GM19240 (cell line): ENCODE measurements around the gene EPO.
A peak's percentile ranks its signal among the peaks of the same experiment; 100 is the strongest.

Experiments
- DNase-seq: peaks from one replicate; pipeline ENCODE4 v3.0.0; 2011; ENCODE audit warnings: low spot score; ENCODE audit not compliant: insufficient read length

Gene EPO

DNA sequence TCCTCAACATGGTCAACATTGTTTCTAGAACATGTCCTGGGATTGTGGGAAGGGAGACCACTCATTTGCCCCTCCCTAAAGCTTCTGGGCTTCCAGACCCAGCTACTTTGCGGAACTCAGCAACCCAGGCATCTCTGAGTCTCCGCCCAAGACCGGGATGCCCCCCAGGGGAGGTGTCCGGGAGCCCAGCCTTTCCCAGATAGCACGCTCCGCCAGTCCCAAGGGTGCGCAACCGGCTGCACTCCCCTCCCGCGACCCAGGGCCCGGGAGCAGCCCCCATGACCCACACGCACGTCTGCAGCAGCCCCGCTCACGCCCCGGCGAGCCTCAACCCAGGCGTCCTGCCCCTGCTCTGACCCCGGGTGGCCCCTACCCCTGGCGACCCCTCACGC lies at the start of gene EPO:
EPO (plus strand) TSS at position 190 of the 392 bp plus-strand sequence. CDS start 513 bp downstream, outside the sequence.
- DNase-seq: no peak

DNA sequence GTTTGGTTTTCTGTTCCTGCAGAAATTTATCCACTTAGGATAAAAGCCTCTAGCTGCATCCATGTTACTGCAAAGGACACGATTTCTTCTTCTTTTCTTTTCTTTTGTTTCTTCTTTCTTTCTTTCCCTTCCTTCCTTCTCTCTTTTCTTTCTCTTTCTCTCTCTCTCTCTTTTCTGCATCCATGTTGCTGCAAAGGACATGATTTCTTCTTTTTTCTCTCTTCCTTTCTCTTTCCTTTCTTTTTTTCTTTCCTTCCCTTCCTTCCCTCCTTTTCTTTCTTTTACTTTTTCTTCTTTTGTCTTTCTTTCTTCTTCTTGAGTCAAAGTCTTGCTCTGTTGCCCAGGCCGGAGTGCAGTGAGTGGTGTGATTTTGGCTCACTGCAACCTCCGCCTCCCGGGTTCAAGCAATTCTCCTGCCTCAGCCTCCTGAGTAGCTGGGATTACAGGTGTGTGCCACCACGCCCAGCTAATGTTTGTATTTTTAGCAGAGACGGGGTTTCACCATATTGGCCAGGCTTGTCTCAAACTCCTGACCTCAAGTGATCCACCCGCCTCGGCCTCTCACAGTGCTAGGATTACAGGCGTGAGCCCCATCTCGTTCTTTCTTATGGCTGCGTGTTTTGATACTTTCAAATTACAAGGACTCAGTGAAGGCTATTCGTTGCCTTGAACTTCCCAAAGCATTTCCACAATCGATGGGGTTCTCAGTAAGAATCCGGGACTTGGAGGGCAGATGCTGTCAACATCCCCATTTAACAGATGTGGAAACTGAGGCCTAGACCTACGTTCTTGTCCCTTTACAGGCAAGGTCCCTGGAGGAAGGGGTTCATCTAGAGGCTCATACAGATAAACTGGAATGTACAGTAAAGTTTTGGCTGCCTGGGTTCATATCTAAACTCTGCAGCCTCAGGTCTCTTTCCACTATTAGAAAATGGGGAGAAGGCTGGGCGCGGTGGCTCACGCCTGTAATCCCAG lies 48.6 kb upstream of the EPO start:
- DNase-seq: no peak

DNA sequence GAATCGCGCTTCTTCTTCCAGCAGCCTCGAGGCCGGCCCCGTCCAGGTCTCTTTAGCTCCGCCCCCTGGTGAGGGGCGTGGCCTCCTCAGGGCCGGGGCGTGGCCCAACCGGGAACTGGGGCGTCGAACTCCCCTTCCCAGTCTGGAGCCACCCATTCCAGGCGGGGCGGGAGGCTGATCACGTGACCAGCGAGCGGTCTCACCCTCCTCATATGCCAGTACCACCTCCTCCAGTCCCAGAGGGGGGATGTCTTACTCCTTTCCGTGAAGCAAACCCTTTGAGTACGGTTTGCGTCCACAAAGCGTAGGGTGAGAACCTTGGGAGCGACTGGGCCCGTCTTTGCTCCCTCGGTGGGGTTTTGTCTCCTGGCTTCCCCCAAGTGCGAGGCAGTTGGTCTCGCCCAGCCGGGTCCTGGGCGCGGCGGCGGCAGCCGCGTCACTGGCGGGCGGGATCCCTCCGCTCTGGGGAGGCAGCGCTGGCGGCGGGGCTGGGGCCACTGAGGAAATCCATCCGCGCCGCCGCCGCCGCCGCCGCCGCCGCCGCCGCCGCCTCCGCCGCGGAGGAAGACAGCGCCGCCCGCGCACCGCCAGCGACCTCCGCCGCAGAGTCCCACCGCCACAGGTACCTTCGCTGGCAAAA lies 46.8 kb upstream of the EPO start, which contains the start of gene GNB2:
GNB2 (plus strand) TSS at position 439 of the 640 bp plus-strand sequence. CDS start 2,526 bp downstream, outside the sequence.
- DNase-seq: peak; percentile 91

DNA sequence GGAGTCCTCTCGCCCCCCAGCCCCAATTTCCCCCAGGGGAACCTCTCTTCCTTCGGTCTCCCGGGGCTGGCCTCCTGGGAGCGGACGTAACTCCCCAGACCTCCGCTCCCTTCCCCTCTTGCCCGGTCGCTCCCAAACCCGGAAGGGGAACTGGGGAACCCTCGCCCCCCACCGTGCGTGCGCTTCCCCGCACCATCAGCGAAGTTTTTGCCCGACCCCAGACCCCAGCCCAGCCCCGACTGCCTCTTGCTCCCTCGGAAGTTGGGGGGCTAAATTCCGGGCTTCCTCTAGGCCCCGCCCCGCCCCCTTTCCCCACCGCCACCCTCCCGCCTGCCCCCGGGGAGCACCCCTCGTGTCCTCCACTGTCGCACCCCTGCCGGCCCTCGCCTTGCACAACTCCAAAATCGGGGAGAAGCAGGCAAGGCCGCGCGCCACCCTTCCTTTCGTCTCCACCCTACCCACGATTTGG lies 46.3 kb upstream of the EPO start:
- no peak for DNase-seq

DNA sequence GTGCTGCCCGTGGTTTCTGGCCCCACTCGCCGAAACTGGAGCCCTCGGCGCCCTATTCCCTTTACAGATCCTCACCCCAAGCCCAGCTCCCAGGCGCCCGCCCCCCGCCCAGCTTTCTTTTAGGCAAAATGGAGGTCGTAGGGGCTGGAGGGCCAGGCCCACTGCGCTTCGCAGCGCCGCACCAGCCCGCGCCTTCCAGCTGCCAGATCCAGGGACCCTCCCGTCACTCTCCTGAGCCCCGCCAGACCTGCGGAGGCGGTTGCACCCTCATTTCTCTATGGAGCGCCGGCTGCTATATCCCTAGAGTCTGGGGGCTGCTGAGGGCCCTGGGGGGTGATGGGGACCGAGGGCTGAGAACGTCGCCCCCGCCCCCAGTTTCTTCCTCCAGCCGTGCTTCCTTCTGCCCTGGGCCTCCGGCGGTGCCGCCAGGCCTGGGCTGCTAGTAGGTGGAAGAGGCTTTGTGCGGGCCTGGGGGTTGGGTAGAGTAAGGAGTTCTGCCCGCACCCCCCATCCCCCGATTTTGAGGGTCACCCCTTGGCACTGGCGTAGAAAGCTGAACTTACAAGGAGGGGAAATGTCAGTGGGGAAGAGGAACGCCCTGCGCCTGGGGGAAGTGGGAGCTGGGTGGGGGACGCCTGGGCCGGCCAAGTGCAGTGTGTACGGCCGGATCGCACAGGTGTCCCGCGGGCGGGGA lies 45.7 kb upstream of the EPO start:
- DNase-seq: no peak

DNA sequence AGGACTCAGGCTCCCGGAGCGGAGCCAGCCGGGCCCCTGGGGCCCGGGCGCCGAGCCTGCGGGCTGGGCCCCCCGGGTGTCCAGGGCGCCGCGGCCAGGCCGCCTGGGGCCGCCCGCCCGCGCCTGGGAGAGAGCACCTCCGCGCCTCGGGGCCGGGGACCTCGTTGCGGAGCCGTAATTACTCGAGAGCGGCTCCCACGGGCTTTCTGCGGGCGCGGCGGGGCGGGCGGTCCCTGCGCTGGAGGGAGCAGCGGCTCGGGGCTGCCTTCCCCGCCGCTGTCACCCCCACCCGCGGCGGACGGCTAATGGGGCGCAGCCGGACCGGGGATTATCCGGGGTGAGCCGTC lies 45.2 kb upstream of the EPO start:
- DNase-seq: no peak

DNA sequence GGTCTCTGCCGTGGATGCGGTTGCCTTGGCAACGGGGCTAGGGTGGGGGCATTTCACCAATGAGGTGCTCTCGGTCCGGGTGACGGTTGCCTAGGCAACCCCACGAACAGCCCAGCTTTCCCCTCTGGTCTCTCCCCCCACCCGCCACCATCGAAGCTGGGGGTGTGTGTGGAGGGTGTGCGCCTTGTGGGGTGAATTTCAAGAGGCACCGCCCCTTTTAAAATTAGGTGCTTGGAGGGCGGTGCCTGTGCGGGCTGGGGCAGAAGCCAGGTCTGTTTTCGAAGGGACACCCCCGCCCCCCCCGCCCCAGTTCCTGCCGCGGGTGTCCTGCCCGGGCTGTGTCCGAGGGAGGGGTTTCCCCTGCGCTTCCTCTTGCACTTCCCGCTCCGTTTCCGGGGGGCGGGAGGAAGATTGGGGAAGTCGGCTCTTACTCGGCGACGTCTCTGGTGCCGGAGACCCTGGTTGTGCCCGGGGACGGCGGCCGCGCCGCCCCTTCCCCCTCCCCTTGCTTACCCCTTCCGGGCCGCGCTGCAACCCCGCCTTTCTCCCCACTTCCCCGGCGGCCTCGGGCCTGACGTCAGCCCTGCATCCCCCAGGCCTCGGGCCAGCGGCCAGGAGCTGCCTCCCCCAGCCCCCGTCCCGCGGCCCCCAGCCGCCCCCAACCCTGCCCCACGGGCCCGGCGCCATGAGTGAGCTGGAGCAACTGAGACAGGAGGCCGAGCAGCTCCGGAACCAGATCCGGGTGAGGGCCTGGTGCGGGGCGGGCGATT lies 44.5 kb upstream of the EPO start:
- DNase-seq: peak; percentile 69

DNA sequence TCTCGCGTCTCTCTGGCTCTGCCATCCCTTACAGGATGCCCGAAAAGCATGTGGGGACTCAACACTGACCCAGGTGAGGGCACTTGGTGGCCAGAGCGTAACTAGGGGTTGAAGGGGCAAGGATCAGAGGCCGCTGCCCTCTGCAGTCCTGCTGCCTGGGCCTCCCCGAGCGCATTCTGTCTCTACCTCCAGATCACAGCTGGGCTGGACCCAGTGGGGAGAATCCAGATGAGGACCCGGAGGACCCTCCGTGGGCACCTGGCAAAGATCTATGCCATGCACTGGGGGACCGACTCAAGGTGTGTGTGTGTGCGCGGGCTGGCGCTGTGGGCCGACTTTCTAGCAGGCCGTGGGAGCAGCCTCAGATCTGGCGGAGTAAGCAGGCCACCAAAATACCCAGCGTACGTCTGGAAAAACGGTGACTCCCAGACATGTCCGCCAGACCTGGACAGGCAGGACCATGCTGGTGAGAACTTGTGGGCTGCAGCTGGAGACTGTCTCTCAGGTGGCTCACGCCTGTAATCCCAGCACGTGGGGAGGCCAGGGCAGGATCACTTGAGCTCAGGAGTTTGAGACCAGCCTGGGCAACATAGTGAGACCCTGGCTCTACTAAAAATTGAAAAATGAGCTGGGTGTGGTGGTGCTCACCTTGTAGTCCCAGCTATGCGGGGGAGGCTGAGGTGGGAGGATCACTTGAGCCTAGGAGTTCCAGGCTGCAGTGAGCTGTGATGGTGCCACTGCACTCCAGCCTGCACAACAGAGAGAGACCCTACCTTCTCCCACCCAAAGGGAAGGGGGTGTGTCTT lies 43.6 kb upstream of the EPO start:
- no peak for DNase-seq

DNA sequence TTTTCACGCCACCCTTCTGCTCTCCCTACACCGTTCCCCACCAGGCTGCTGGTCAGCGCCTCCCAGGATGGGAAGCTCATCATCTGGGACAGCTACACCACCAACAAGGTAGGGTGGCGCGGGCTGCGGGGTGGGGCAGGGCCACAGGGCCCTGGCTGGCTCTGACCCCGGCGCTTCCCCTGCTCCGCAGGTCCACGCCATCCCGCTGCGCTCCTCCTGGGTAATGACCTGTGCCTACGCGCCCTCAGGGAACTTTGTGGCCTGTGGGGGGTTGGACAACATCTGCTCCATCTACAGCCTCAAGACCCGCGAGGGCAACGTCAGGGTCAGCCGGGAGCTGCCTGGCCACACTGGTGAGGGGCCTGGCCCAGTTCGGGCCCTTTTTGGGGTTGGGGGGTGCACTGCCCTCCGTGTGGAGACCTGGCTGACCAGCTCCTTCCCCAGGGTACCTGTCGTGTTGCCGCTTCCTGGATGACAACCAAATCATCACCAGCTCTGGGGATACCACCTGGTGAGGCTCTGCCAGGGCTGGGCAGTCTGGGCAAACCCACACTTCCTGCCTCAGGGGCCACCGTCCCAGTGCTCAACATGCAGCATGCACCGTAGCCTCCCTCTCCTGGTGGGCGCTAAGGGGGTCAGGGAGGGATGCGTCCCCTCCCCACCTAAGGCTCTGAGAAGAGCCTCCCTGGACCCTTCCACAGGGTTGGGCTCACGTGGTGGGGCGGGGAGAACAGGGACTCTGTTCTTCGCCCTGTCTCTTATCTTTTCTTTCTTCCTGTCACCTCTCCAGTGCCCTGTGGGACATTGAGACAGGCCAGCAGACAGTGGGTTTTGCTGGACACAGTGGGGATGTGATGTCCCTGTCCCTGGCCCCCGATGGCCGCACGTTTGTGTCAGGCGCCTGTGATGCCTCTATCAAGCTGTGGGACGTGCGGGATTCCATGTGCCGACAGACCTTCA lies 42.7 kb upstream of the EPO start:
- DNase-seq: no peak

DNA sequence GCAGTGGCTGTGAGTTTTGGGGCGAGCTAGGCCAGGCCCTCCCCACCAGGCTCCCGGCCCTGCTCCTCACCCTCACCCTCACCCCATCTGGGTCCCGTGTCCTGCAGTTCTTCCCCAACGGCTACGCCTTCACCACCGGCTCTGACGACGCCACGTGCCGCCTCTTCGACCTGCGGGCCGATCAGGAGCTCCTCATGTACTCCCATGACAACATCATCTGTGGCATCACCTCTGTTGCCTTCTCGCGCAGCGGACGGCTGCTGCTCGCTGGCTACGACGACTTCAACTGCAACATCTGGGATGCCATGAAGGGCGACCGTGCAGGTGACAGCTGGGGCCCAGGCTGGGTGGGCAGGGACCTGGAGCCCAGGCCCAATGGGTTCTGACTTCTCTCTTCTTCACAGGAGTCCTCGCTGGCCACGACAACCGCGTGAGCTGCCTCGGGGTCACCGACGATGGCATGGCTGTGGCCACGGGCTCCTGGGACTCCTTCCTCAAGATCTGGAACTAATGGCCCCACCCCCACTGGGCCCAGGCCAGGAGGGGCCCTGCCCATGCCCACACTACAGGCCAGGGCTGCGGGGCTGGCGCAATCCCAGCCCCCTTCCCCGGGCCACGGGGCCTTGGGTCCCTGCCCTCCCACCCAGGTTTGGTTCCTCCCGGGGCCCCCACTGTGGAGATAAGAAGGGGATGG lies 41.8 kb upstream of the EPO start:
- no peak for DNase-seq

DNA sequence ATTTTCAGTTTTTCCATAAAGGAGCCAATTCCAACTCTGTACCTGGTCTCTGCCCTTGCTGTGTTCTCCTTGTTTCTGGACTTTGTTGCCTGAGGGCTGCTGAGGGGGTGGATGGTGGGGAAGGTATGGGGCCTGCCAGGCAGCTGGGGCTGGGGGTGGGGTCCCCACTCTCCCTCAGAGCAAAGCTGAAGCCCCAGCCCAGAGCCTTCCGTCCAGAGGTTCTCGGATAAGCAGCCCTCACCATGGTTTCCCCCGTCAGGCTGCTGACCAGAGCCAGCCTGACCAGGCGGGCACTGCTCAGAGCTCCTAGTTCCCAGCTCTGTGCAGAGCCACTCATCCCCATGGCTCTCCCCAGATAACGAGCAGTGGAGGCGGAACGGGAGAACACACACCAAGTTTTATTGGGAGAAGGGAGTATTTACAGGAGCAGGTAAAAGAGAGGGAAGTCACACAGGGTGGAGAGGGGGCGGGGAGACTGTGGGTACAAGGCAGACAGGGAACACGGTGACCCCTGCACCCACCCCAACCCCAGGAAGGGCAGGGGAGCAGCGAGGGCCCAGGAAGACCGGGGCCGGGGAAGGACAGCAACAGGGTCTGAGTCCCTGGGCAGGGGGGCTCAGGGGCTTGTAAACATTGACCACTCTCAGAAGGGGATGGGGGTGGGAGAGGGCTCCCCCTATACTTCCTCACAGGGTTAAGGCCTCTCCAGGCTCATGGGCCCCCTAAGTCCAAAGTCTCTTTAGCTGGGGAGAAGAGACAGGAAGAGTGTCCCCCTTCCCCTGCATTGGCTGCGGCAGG lies 40.9 kb upstream of the EPO start:
- DNase-seq: no peak

DNA sequence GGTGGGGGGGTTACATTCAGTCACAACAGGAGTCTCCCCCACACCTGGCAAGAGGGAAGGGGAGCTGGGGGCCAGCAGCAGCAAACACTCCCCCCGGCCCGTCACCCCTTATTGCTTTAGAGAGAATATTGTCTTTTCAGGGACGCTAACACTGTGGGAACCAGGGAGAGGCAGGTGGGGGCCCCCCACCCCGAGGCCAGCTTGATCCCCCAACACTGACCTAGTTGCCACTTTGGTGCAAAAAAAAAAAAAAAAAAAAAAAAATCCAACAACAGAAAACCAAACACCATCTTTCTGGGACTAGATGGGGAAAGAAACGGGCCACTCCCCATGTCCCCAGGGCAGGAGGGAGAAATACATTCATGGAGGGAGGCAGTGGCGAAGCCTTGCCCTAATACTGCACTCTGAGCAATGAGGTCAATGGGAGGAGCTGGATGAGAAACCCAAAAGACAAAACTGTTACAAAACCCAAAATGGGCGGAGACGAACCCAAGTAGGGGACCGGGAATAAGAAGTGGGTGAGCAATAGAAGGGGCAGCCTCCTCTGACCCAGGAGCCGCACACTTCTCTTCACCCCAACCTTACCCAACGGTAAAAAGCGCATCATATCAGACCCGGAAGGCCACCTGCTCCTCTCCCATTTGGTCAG lies 40.2 kb upstream of the EPO start:
- no peak for DNase-seq

DNA sequence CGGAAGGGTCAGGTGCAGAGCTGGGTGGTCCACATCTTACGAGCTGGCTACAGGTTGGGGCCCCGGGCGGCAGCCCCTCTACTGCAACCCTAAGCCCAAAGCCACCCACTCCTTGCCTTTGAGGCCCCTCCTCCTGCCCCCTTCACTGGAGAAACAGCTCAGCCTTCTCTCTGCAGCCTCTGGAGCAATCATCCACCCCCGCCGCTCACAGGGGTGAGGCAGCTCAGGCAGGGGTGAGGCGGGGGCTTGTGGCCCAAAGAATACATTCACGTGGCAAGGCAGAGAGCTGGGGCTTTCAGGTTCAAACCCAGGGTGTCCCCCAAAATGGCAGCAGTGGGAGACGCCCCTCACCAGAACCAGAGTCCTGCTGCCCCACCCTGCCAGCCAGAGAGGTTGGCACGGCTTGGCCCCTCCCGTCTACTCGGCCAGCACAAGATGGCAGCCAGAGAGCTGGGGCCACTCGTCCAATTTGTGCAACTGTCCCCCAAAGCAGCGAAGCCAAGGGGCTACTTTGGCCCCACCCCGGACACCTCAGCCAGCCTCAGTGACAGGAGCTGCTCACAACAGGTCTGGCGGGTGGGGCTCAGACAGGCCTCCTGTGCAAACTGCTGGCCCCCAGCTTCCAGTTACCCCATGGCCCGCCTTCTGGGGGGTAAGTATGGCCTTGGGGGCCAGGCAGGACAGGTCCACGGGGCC lies 39.5 kb upstream of the EPO start:
- DNase-seq: no peak

DNA sequence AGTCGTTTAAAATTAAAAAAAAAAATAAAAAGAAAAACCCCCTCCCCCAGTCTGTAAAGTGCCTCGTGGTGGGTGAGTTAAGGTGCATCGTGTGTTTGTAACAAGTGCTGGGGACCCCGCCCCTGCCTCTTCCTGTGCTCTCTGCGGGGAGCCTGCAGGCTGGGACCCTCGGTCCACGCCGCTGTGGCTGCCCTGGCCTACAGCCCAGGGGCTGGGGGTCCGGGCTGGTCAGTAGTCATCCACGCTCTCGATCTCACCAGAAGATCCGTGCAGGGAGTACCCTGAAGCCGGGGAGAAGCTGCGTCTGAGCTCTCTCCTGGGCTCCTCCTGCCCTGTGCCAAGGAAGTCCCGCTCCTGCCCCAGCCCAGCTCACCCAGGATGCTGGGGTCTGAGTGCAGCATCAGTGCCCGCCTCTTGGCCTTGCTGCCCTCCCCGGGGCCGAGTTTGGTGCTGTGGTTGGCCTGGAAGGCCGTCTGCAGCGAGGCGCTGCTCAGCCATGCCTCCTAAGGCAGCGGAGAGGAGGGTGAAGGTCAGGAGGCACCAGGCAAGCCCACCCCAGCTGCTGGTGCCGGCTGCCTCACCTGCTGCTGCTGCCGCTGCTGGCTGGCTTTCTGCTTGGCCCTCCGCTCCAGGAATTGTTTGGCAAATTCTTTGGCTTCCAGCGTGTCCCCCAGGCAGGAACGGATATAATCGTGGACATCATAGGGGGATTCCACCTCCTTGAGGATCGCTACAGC lies 38.6 kb upstream of the EPO start:
- DNase-seq: no peak

DNA sequence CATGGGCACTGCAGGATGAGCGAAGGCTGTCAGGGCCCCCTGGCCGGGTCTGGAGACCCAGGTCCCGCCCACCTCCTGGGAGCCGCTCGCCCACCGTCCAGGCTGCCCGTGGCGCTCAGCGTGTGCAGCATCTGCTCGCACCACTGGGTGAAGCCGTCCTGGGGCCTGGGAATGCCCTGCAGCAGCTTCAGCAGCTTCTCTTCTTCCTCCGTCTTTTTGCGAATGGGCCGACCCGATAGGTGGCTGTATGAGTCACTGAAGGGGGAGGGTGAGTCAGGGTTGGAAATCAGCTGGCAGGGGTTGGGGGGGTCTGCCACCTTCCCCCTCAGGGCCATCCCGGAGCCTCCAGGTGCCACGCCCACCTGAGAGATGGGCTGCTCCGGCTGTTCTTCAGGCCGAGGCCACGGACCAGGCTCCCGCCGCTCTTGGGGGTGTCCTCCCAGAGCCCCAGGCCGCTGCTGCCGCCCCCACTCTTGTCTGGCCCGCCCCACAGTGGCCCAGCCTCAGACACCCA lies 38.0 kb upstream of the EPO start:
- DNase-seq: no peak
